ENCODE results near the gene TPPP.
"Not testable (repeated sequence)": the region's sequence is repeated elsewhere in the genome, so short reads cannot be mapped to it uniquely, and the experiment has no call there.

- peak in 1 of 2 experiments; percentile 31; a peak in 2 of 4 replicates for TF ChIP-seq CTCF (conservative IDR thresholded peaks at IDR 0.05; ENCODE audit: low read depth in 2 of 2)
- not testable (repeated sequence) for TF ChIP-seq POLR2AphosphoS5 (IDR thresholded peaks at IDR 0.05; ENCODE audit: low read depth); REST (IDR thresholded peaks at IDR 0.05; ENCODE audit: unreplicated experiment); ZNF331 (CRISPR knock-in tag; IDR thresholded peaks at IDR 0.05; ENCODE audit: low read depth); EZH2 (IDR thresholded peaks at IDR 0.05; ENCODE audit: low read depth, unreplicated experiment); ZNF114 (CRISPR knock-in tag; IDR thresholded peaks at IDR 0.05); CREB1 (CRISPR knock-in tag; IDR thresholded peaks at IDR 0.05; ENCODE audit: low read depth); EZH2phosphoT487 (IDR thresholded peaks at IDR 0.05; ENCODE audit: unreplicated experiment); STAT1 (IDR thresholded peaks at IDR 0.05; ENCODE audit: unreplicated experiment); JUNB (IDR thresholded peaks at IDR 0.05; ENCODE audit: unreplicated experiment)
Observed at GRCh38 chr5:713686-714085, 20.5 kb upstream of the TPPP start.

All from GM23338 (cell line).